HG02623 (cell line): ENCODE results near the gene DRAXIN.

Source experiments
- ATAC-seq: cut with Tn5 transposase; IDR thresholded peaks from one replicate; pipeline ENCODE4 v1.9.1; 2021; ENCODE audit warnings: moderate library complexity; ENCODE audit not compliant: unreplicated experiment

Gene DRAXIN

GRCh38 chr1:11757047-11757446 is 65.5 kb downstream of the DRAXIN start:
- ATAC-seq, result no peak

GRCh38 chr1:11759791-11760190 is 68.3 kb downstream of the DRAXIN start:
- ATAC-seq, result no peak

- ATAC-seq, result no peak
Measured at GRCh38 chr1:11761285-11761684, 69.8 kb downstream of the DRAXIN start.

GRCh38 chr1:11761988-11762406 is 70.5 kb downstream of the DRAXIN start, which contains the start of gene C1orf167:
C1orf167 (plus strand) TSS chr1:11762193; CDS start chr1:11764401, 2,208 bp downstream.
- no peak for ATAC-seq

- no peak for ATAC-seq
Measured at GRCh38 chr1:11764115-11764514, 72.6 kb downstream of the DRAXIN start.

GRCh38 chr1:11764519-11764918 is 73.0 kb downstream of the DRAXIN start:
- ATAC-seq, result no peak

- ATAC-seq, result no peak
Measured at GRCh38 chr1:11765661-11766428, 74.3 kb downstream of the DRAXIN start.

- ATAC-seq, result no peak
Measured at GRCh38 chr1:11766429-11766776, 74.9 kb downstream of the DRAXIN start.

- no peak for ATAC-seq
Measured at GRCh38 chr1:11767922-11768704, 76.6 kb downstream of the DRAXIN start.

- no peak for ATAC-seq
Measured at GRCh38 chr1:11768821-11769220, 77.3 kb downstream of the DRAXIN start.

GRCh38 chr1:11769274-11769673 is 77.8 kb downstream of the DRAXIN start:
- no peak for ATAC-seq

GRCh38 chr1:11770011-11770410 is 78.5 kb downstream of the DRAXIN start:
- ATAC-seq, result no peak

- no peak for ATAC-seq
Measured at GRCh38 chr1:11771481-11772043, 80.1 kb downstream of the DRAXIN start.

- ATAC-seq, result no peak
Measured at GRCh38 chr1:11772458-11772857, 80.9 kb downstream of the DRAXIN start.

GRCh38 chr1:11774753-11775152 is 83.2 kb downstream of the DRAXIN start:
- no peak for ATAC-seq
